Colonic mucosa (tissue), 4 donors: ENCODE data around the gene TMEM170A. TPM values are rescaled to one million over a fixed set of nuclear protein-coding genes. Genes with fewer than 3 reads are reported as not detected.
"Not testable (repeated sequence)": the region's sequence is repeated elsewhere in the genome, so short reads cannot be mapped to it uniquely, and the experiment has no call there.

ENCODE experiments used
- DNase-seq: peaks from one replicate; pipeline ENCODE4 v3.0.0-alpha.2; 2020
- H3K27ac ChIP-seq: fragments of 200-600 bp; one replicate; pipeline ENCODE4 v1.8.0; 2021
- H3K27me3 ChIP-seq: fragments of 200-600 bp; one replicate; pipeline ENCODE4 v1.8.0; 2021
- H3K36me3 ChIP-seq: fragments of 200-600 bp; one replicate; pipeline ENCODE4 v1.8.0; 2021
- H3K4me1 ChIP-seq: fragments of 200-600 bp; one replicate; pipeline ENCODE4 v1.8.0; 2021; ENCODE audit warnings: mild to moderate bottlenecking
- H3K4me3 ChIP-seq: fragments of 200-600 bp; one replicate; pipeline ENCODE4 v1.8.0; 2021
- H3K9ac ChIP-seq, 2 donors: one replicate each; pipeline ENCODE4 v1.7.0; 2013; ENCODE audit warnings: control low read depth in 2 of 2, low read depth in 2 of 2, low read length in 2 of 2
- H3K9me3 ChIP-seq: fragments of 200-600 bp; one replicate; pipeline ENCODE4 v1.8.0; 2021
- CTCF ChIP-seq: fragments of 200-600 bp; IDR thresholded peaks from one replicate; pipeline ENCODE4 v1.8.0; 2022; ENCODE audit warnings: antibody characterized with exemption, mild to moderate bottlenecking
- intact Hi-C: fragments of 100-400 bp; cut with DNase I; formaldehyde crosslinking; loops from one replicate; pipeline ENCODE4 v1.14.1; 2022
- total RNA-seq, 2 donors: library from RNA; stranded (reverse); fragmentation: NEBNext Ultra II Directional in 1 of 2; extraction: Animal tissue kit (Norgen Biotek cat#: 25700) in 1 of 2; gene quantifications; one replicate each; pipeline ENCODE4 v1.2.1, GENCODE V29; 2021
- donor health status: healthy.
- donor health status: DM: no; HTN: no; CAD: no.
- donor health status: DM: no; HTN: no; CAD: no.

TMEM170A gene
- total RNA-seq, 2 donors from 2014 or later: 39.7 to 50.9 TPM

GRCh38 chr16:75501359-75501758 lies 36.9 kb upstream of the TMEM170A start:
- Histone ChIP-seq H3K4me1 (no peaks in the 10 kb centered on the region), H3K27ac (no peak overlapping the region), H3K4me3 (no peak overlapping the region), H3K9me3 (no peaks in the 10 kb centered on the region), H3K27me3 (no peaks in the 10 kb centered on the region), H3K9ac (no peak overlapping the region), H3K36me3 (no peaks in the 10 kb centered on the region)
- no peak for DNase-seq
- intact Hi-C loops: no loop called here
- no peak for TF ChIP-seq CTCF

GRCh38 chr16:75498605-75499322 lies 34.3 kb upstream of the TMEM170A start:
- H3K27ac ChIP-seq, H3K4me1 ChIP-seq, intact Hi-C loops, H3K36me3 ChIP-seq, H3K9ac ChIP-seq, H3K27me3 ChIP-seq, H3K9me3 ChIP-seq, H3K4me3 ChIP-seq: not testable (repeated sequence)
- peak; percentile 62 for DNase-seq

- Histone ChIP-seq H3K27me3 (peaks cover 8% of the 10 kb centered on the region), H3K27ac (no peak overlapping the region), H3K36me3 (no peaks in the 10 kb centered on the region), H3K9me3 (no peaks in the 10 kb centered on the region), H3K9ac (no peak overlapping the region), H3K4me1 (peaks cover 6% of the 10 kb centered on the region), H3K4me3 (no peak overlapping the region)
- no peak for DNase-seq
- TF ChIP-seq CTCF: no peak
- intact Hi-C loops: no loop called here
These were observed 33.1 kb upstream of the TMEM170A start for GRCh38 chr16:75497558-75497957.

- TF ChIP-seq CTCF: no peak
- H3K4me3 ChIP-seq: peak within 1 kb of the TSS; percentile 22
- H3K27me3 ChIP-seq: peaks cover 8% of the 10 kb centered on the region
- H3K27ac ChIP-seq: no peak within 1 kb of the TSS
- H3K36me3 ChIP-seq: no peaks in the 10 kb centered on the region
- peak; percentile 43 for DNase-seq
- H3K9me3 ChIP-seq: no peaks in the 10 kb centered on the region
- H3K9ac ChIP-seq: peak within 1 kb of the TSS; percentile 43 to 46
- peaks cover 6% of the 10 kb centered on the region for H3K4me1 ChIP-seq
- intact Hi-C loops: no loop called here
These were observed 30.7 kb upstream of the TMEM170A start, which contains the start of gene CHST6 for GRCh38 chr16:75495076-75495674. Gene CHST6 (minus strand): TSS chr16:75495441. CDS start chr16:75479828, 15,613 bp downstream.

- Histone ChIP-seq H3K36me3 (no peaks in the 10 kb centered on the region), H3K9ac (peak overlapping the region; percentile 43 to 46), H3K27me3 (peaks cover 8% of the 10 kb centered on the region), H3K4me3 (peak overlapping the region; percentile 22), H3K27ac (no peak overlapping the region), H3K4me1 (peaks cover 6% of the 10 kb centered on the region), H3K9me3 (no peaks in the 10 kb centered on the region)
- intact Hi-C loops: no loop called here
- TF ChIP-seq CTCF: no peak
- no peak for DNase-seq
These were observed 30.2 kb upstream of the TMEM170A start for GRCh38 chr16:75494661-75495075.

GRCh38 chr16:75494184-75494583 lies 29.7 kb upstream of the TMEM170A start:
- H3K4me3 ChIP-seq: no peak overlapping the region
- peaks cover 6% of the 10 kb centered on the region for H3K4me1 ChIP-seq
- H3K9me3 ChIP-seq: no peaks in the 10 kb centered on the region
- H3K9ac ChIP-seq: no peak overlapping the region
- intact Hi-C loops: no loop called here
- no peak overlapping the region for H3K27ac ChIP-seq
- H3K27me3 ChIP-seq: peaks cover 8% of the 10 kb centered on the region
- no peak for TF ChIP-seq CTCF
- no peak for DNase-seq
- H3K36me3 ChIP-seq: no peaks in the 10 kb centered on the region
